Measurements from ENCODE around the gene AFDN.

- TF ChIP-seq CTCF (IDR thresholded peaks at IDR 0.05; ENCODE audit: insufficient read depth, low read depth, low read length) (no peak), EZH2 (IDR thresholded peaks at IDR 0.05; ENCODE audit: insufficient read depth, low read length) (no peak)
Measured at GRCh38 chr6:167977717-167978467, 151.2 kb downstream of the AFDN start.

Measured in astrocyte (in vitro differentiated cells and primary cell).